Cardiac muscle cell (in vitro differentiated cells and primary cell): ENCODE results near the gene PPP2R2C. TPM values are rescaled to one million over a fixed set of nuclear protein-coding genes. Genes with fewer than 3 reads are reported as not detected.

Source experiments
- DNase-seq, 2 donors: peaks; one replicate each; pipeline versions ENCODE4 v3.0.0 to v3.0.0-alpha.2; 2010 to 2017; ENCODE audit warnings: low read depth in 1 of 2, low spot score in 1 of 2
- H3K27ac ChIP-seq: fragments of 200-600 bp; sonication (generic); 2 replicates; pipeline ENCODE4 v1.5.1; 2016
- H3K27me3 ChIP-seq: fragments of 200-600 bp; sonication (generic); 2 replicates; pipeline ENCODE4 v1.6.0; 2016; ENCODE audit warnings: control low read depth
- H3K36me3 ChIP-seq: fragments of 200-600 bp; sonication (generic); 2 replicates; pipeline ENCODE4 v1.5.1; 2016; ENCODE audit warnings: control low read depth
- H3K4me1 ChIP-seq: fragments of 200-600 bp; sonication (generic); 2 replicates; pipeline ENCODE4 v1.8.1; 2017; ENCODE audit warnings: low read depth, mild to moderate bottlenecking, mixed run types
- H3K4me3 ChIP-seq: fragments of 200-600 bp; sonication (generic); 2 replicates; pipeline ENCODE4 v1.5.1; 2016; ENCODE audit warnings: mild to moderate bottlenecking
- H3K9me3 ChIP-seq: fragments of 200-600 bp; sonication (generic); 2 replicates; pipeline ENCODE4 v1.5.1; 2017; ENCODE audit warnings: low read depth, mild to moderate bottlenecking, control low read depth
- CTCF ChIP-seq: IDR thresholded peaks from 2 replicates; pipeline ENCODE4 v1.5.1; 2012; ENCODE audit warnings: low read depth, mild to moderate bottlenecking, low read length
- polyA plus RNA-seq: library from polyadenylated mRNA; unstranded; fragments of >200 nt; fragmentation: Nextera tagmentation; extraction: Ambion mirVana; gene quantifications from 2 replicates; pipeline ENCODE4 v1.2.1, GENCODE V29; 2016
- total RNA-seq: library from RNA; depleted of rRNA; stranded (reverse); fragments of >200 nt; gene quantifications from 2 replicates; pipeline ENCODE4 v1.2.3, GENCODE V29; 2016

The PPP2R2C gene
- total and polyA plus RNA-seq, 2 experiments from 2014 or later = not detected

- no peaks in the 10 kb centered on the region for H3K4me1 ChIP-seq
- DNase-seq = no peak
- TF ChIP-seq CTCF = no peak
- no peaks in the 10 kb centered on the region for H3K27me3 ChIP-seq
- H3K4me3 ChIP-seq = no peak overlapping the region
- no peak overlapping the region for H3K27ac ChIP-seq
- H3K9me3 ChIP-seq = no peaks in the 10 kb centered on the region
- no peaks in the 10 kb centered on the region for H3K36me3 ChIP-seq
These were observed 155.9 kb downstream of the PPP2R2C start for GRCh38 chr4:6316461-6317003.

GRCh38 chr4:6313216-6313615 is 159.2 kb downstream of the PPP2R2C start:
- no peaks in the 10 kb centered on the region for H3K9me3 ChIP-seq
- H3K4me1 ChIP-seq = no peaks in the 10 kb centered on the region
- H3K4me3 ChIP-seq = no peak overlapping the region
- peaks cover 16% of the 10 kb centered on the region for H3K27me3 ChIP-seq
- no peak for DNase-seq
- TF ChIP-seq CTCF = no peak
- H3K36me3 ChIP-seq = no peaks in the 10 kb centered on the region
- H3K27ac ChIP-seq = no peak overlapping the region

- no peak for DNase-seq
These were observed 162.6 kb downstream of the PPP2R2C start for GRCh38 chr4:6309777-6310176.

GRCh38 chr4:6308899-6309643 is 163.3 kb downstream of the PPP2R2C start:
- DNase-seq = peak; percentile 16 to 63
- H3K27ac ChIP-seq = no peak overlapping the region
- peaks cover 19% of the 10 kb centered on the region for H3K27me3 ChIP-seq
- no peaks in the 10 kb centered on the region for H3K9me3 ChIP-seq
- peak; percentile 8 for TF ChIP-seq CTCF
- no peaks in the 10 kb centered on the region for H3K36me3 ChIP-seq
- H3K4me1 ChIP-seq = no peaks in the 10 kb centered on the region
- H3K4me3 ChIP-seq = peak overlapping the region; percentile 46

More at GRCh38 chr4:6309777-6310176, 162.6 kb downstream of the PPP2R2C start:
- Histone ChIP-seq H3K4me1 (no peaks in the 10 kb centered on the region), H3K27ac (no peak overlapping the region), H3K36me3 (no peaks in the 10 kb centered on the region), H3K9me3 (no peaks in the 10 kb centered on the region), H3K4me3 (no peak overlapping the region), H3K27me3 (peaks cover 19% of the 10 kb centered on the region)
- TF ChIP-seq CTCF = no peak

GRCh38 chr4:6307891-6308290 is 164.5 kb downstream of the PPP2R2C start:
- no peak for DNase-seq
- H3K4me3 ChIP-seq = no peak overlapping the region
- H3K27me3 ChIP-seq = peaks cover 19% of the 10 kb centered on the region
- H3K36me3 ChIP-seq = no peaks in the 10 kb centered on the region
- TF ChIP-seq CTCF = no peak
- no peak overlapping the region for H3K27ac ChIP-seq
- no peaks in the 10 kb centered on the region for H3K9me3 ChIP-seq
- no peaks in the 10 kb centered on the region for H3K4me1 ChIP-seq
